GM12892 (cell line): Measurements from ENCODE around the gene LAMA2.

Source experiments
- POLR2AphosphoS5 ChIP-seq: IDR thresholded peaks from 2 replicates; pipeline ENCODE4 v1.6.1; 2011; ENCODE audit warnings: low read depth, low read length, control low read depth
- TAF1 ChIP-seq: IDR thresholded peaks from 2 replicates; pipeline ENCODE4 v1.6.1; 2011; ENCODE audit warnings: low read depth, mild to moderate bottlenecking, control low read depth, low read length, borderline replicate concordance

GRCh38 chr6:129345890-129346289 lies 463.0 kb downstream of the LAMA2 start:
- TF ChIP-seq TAF1 = no peak
- TF ChIP-seq POLR2AphosphoS5 = no peak
